Measurements from ENCODE around the gene CD9.
A peak's percentile ranks its signal among the peaks of the same experiment; 100 is the strongest.
"Not testable (repeated sequence)": the region's sequence is repeated elsewhere in the genome, so short reads cannot be mapped to it uniquely, and the experiment has no call there.

CD9 gene

GRCh38 chr12:6158749-6159148 is 41.5 kb upstream of the CD9 start:
- Histone ChIP-seq H4K91ac (ENCODE audit: low read depth, low read length) (peak overlapping the region; percentile 90), H2BK12ac (ENCODE audit: low read length) (peak overlapping the region; percentile 34), H3K27ac (ENCODE audit: low read depth, low read length) (peak overlapping the region; percentile 64), H3K79me2 (ENCODE audit: control insufficient read depth, insufficient read depth, low read length, poor library complexity) (no peaks in the 10 kb centered on the region), H3K4me3 (ENCODE audit: low read depth, low read length) (no peak overlapping the region), H3K4me2 (ENCODE audit: low read length) (no peak overlapping the region), H3K9me3 (ENCODE audit: insufficient read depth, low read depth, low read length) (no peaks in the 10 kb centered on the region), H2BK5ac (ENCODE audit: low read depth, low read length, poor library complexity) (peak overlapping the region; percentile 68), H3K27me3 (ENCODE audit: insufficient read depth, low read length) (no peaks in the 10 kb centered on the region), H3K23ac (ENCODE audit: low read length) (no peak overlapping the region), H2AFZ (ENCODE audit: insufficient read depth, low read length, poor library complexity) (no peak overlapping the region), H4K12ac (ENCODE audit: low read depth, low read length) (no peak overlapping the region), H4K8ac (ENCODE audit: low read depth, low read length) (peak overlapping the region; percentile 8), H3K4me1 (ENCODE audit: control insufficient read depth in 1 of 2, insufficient read depth in 2 of 2, low read length in 2 of 2) (peaks cover 12 to 24% of the 10 kb centered on the region in 2 experiments), H3K9ac (ENCODE audit: low read length) (no peak overlapping the region), H2AK5ac (ENCODE audit: low read length) (peak overlapping the region; percentile 16), H3K14ac (ENCODE audit: low read length) (peak overlapping the region; percentile 28), H3K4ac (ENCODE audit: low read depth, low read length) (peak overlapping the region; percentile 7), H2BK120ac (ENCODE audit: insufficient read depth, low read length, poor library complexity) (peak overlapping the region; percentile 18), H3K18ac (ENCODE audit: low read length) (peak overlapping the region; percentile 4), H3K79me1 (ENCODE audit: low read length) (peaks cover 23% of the 10 kb centered on the region), H3K36me3 (ENCODE audit: control insufficient read depth in 1 of 2, insufficient read depth in 2 of 2, low read length in 2 of 2) (no peaks in the 10 kb centered on the region)
- no peak for DNase-seq
- WGBS (ENCODE audit: extremely low coverage, insufficient coverage, insufficient read length): no CpG with 5 or more reads among the region's 11 CpGs

- not testable (repeated sequence) for H3K36me3 ChIP-seq (ENCODE audit: control insufficient read depth in 1 of 2, insufficient read depth in 2 of 2, low read length in 2 of 2); DNase-seq; H2AFZ ChIP-seq (ENCODE audit: insufficient read depth, low read length, poor library complexity); H3K9ac ChIP-seq (ENCODE audit: low read length); H3K4me3 ChIP-seq (ENCODE audit: low read depth, low read length); H4K12ac ChIP-seq (ENCODE audit: low read depth, low read length); H3K23ac ChIP-seq (ENCODE audit: low read length); H3K4me2 ChIP-seq (ENCODE audit: low read length); H3K79me2 ChIP-seq (ENCODE audit: control insufficient read depth, insufficient read depth, low read length, poor library complexity); H3K27me3 ChIP-seq (ENCODE audit: insufficient read depth, low read length); H3K9me3 ChIP-seq (ENCODE audit: insufficient read depth, low read depth, low read length)
- no CpG with 5 or more reads among the region's 50 CpGs for WGBS (ENCODE audit: extremely low coverage, insufficient coverage, insufficient read length)
- Histone ChIP-seq H4K8ac (ENCODE audit: low read depth, low read length) (peak overlapping the region; percentile 11), H3K14ac (ENCODE audit: low read length) (peak overlapping the region; percentile 66), H3K4ac (ENCODE audit: low read depth, low read length) (peak overlapping the region; percentile 42), H2BK5ac (ENCODE audit: low read depth, low read length, poor library complexity) (peak overlapping the region; percentile 68), H3K27ac (ENCODE audit: low read depth, low read length) (peak overlapping the region; percentile 64), H2BK120ac (ENCODE audit: insufficient read depth, low read length, poor library complexity) (peak overlapping the region; percentile 57), H3K18ac (ENCODE audit: low read length) (peak overlapping the region; percentile 26), H3K4me1 (ENCODE audit: control insufficient read depth in 1 of 2, insufficient read depth in 2 of 2, low read length in 2 of 2) (peaks cover 12 to 24% of the 10 kb centered on the region in 2 experiments), H4K91ac (ENCODE audit: low read depth, low read length) (peak overlapping the region; percentile 90), H2AK5ac (ENCODE audit: low read length) (peak overlapping the region; percentile 35), H2BK12ac (ENCODE audit: low read length) (peak overlapping the region; percentile 71), H3K79me1 (ENCODE audit: low read length) (peaks cover 23% of the 10 kb centered on the region)
These were observed 40.8 kb upstream of the CD9 start for GRCh38 chr12:6159166-6160011.

GRCh38 chr12:6160049-6160649 is 40.1 kb upstream of the CD9 start:
- Histone ChIP-seq H4K91ac (ENCODE audit: low read depth, low read length) (peak overlapping the region; percentile 38), H3K4me1 (ENCODE audit: control insufficient read depth in 1 of 2, insufficient read depth in 2 of 2, low read length in 2 of 2) (peaks cover 7 to 20% of the 10 kb centered on the region in 2 experiments), H2BK5ac (ENCODE audit: low read depth, low read length, poor library complexity) (peak overlapping the region; percentile 13), H2BK12ac (ENCODE audit: low read length) (peak overlapping the region; percentile 55), H2AK5ac (ENCODE audit: low read length) (peak overlapping the region; percentile 50), H3K79me1 (ENCODE audit: low read length) (peaks cover 20% of the 10 kb centered on the region), H2BK120ac (ENCODE audit: insufficient read depth, low read length, poor library complexity) (peak overlapping the region; percentile 77), H3K14ac (ENCODE audit: low read length) (peak overlapping the region; percentile 33)
- H3K4me2 ChIP-seq (ENCODE audit: low read length); H2AFZ ChIP-seq (ENCODE audit: insufficient read depth, low read length, poor library complexity); H3K18ac ChIP-seq (ENCODE audit: low read length); H3K4me3 ChIP-seq (ENCODE audit: low read depth, low read length); H3K79me2 ChIP-seq (ENCODE audit: control insufficient read depth, insufficient read depth, low read length, poor library complexity); H3K9ac ChIP-seq (ENCODE audit: low read length); H4K8ac ChIP-seq (ENCODE audit: low read depth, low read length); H3K27me3 ChIP-seq (ENCODE audit: insufficient read depth, low read length); DNase-seq; H3K36me3 ChIP-seq (ENCODE audit: control insufficient read depth in 1 of 2, insufficient read depth in 2 of 2, low read length in 2 of 2); H3K4ac ChIP-seq (ENCODE audit: low read depth, low read length); H3K23ac ChIP-seq (ENCODE audit: low read length); H3K27ac ChIP-seq (ENCODE audit: low read depth, low read length); H3K9me3 ChIP-seq (ENCODE audit: insufficient read depth, low read depth, low read length); H4K12ac ChIP-seq (ENCODE audit: low read depth, low read length): not testable (repeated sequence)
- WGBS (ENCODE audit: extremely low coverage, insufficient coverage, insufficient read length): no CpG with 5 or more reads among the region's 19 CpGs

- Histone ChIP-seq H3K4me2 (ENCODE audit: low read length) (no peak overlapping the region), H3K36me3 (ENCODE audit: control insufficient read depth in 1 of 2, insufficient read depth in 2 of 2, low read length in 2 of 2) (no peaks in the 10 kb centered on the region), H3K79me1 (ENCODE audit: low read length) (peaks cover 22% of the 10 kb centered on the region), H3K27ac (ENCODE audit: low read depth, low read length) (no peak overlapping the region), H4K91ac (ENCODE audit: low read depth, low read length) (peak overlapping the region; percentile 57), H4K12ac (ENCODE audit: low read depth, low read length) (no peak overlapping the region), H3K4ac (ENCODE audit: low read depth, low read length) (no peak overlapping the region), H2AFZ (ENCODE audit: insufficient read depth, low read length, poor library complexity) (no peak overlapping the region), H2BK12ac (ENCODE audit: low read length) (peak overlapping the region; percentile 62), H3K14ac (ENCODE audit: low read length) (peak overlapping the region; percentile 61), H3K23ac (ENCODE audit: low read length) (no peak overlapping the region), H3K9ac (ENCODE audit: low read length) (no peak overlapping the region), H4K8ac (ENCODE audit: low read depth, low read length) (no peak overlapping the region), H3K4me1 (ENCODE audit: control insufficient read depth in 1 of 2, insufficient read depth in 2 of 2, low read length in 2 of 2) (peaks cover 6 to 19% of the 10 kb centered on the region in 2 experiments), H2AK5ac (ENCODE audit: low read length) (peak overlapping the region; percentile 14), H3K18ac (ENCODE audit: low read length) (no peak overlapping the region), H2BK120ac (ENCODE audit: insufficient read depth, low read length, poor library complexity) (peak overlapping the region; percentile 77), H2BK5ac (ENCODE audit: low read depth, low read length, poor library complexity) (no peak overlapping the region), H3K9me3 (ENCODE audit: insufficient read depth, low read depth, low read length) (no peaks in the 10 kb centered on the region), H3K27me3 (ENCODE audit: insufficient read depth, low read length) (no peaks in the 10 kb centered on the region), H3K4me3 (ENCODE audit: low read depth, low read length) (no peak overlapping the region), H3K79me2 (ENCODE audit: control insufficient read depth, insufficient read depth, low read length, poor library complexity) (no peaks in the 10 kb centered on the region)
- no peak for DNase-seq
- no CpG with 5 or more reads among the region's 16 CpGs for WGBS (ENCODE audit: extremely low coverage, insufficient coverage, insufficient read length)
These were observed 38.9 kb upstream of the CD9 start for GRCh38 chr12:6161124-6161882.

Measured in trophoblast cell (in vitro differentiated cells and primary cell).